GM21717 (cell line): ENCODE measurements around the gene WNK1.

Source experiments
- ATAC-seq: cut with Tn5 transposase; IDR thresholded peaks from one replicate; pipeline ENCODE4 v1.9.1; 2021; ENCODE audit warnings: mild to moderate bottlenecking, moderate library complexity; ENCODE audit not compliant: unreplicated experiment

The WNK1 gene

GRCh38 chr12:851343-851742 is 99.0 kb downstream of the WNK1 start:
- no peak for ATAC-seq

- no peak for ATAC-seq
Measured at GRCh38 chr12:851913-852312, 99.5 kb downstream of the WNK1 start.

- no peak for ATAC-seq
Measured at GRCh38 chr12:852864-853263, 100.5 kb downstream of the WNK1 start.

DNA sequence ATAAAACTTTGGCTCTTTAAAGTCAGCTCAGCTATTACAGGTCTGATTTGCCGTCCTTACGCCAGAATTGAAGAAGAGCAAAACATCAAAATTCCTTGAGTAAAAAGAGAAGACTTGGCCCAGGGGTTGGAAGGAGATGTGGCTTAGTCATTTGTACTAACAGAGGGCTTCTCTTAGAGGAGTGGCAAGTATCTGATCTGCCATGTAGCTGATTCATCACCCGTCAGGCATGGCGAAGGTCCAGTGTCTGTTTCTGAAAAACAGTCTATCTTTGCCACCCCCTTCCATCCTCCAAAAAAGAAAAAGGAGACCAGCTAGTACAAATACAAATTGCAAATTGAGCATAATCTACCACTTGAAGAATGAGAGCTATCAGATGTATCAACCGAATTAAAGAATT is 105.2 kb downstream of the WNK1 start:
- no peak for ATAC-seq

DNA sequence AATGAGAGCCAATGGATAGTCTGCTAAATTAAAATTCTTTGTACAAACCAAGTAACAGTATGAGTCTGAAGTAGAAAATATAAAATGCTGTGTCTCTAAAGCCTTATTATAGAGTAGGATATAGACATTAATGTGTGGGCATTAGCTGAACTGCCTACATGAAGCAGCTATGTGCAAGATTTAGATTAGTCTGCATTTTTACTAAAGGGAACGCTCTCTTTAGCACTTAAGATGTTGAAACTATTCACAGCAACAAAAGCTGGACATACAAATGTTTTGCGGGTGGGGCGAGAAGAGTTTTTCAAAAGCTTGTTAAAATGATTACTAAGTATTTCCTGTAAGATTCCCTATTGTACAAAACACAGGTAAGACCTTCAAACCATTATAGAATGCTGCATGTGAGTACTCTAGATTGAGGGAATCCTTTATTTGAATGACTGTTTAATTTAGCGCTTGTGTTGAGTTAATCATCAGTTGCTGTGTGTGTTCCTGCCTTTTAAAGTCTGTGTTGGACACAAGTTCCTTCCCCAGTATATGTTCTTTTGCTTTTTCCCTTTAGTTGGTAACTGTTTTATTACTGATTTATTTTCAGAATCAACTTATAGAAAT is 110.0 kb downstream of the WNK1 start:
- ATAC-seq = no peak

DNA sequence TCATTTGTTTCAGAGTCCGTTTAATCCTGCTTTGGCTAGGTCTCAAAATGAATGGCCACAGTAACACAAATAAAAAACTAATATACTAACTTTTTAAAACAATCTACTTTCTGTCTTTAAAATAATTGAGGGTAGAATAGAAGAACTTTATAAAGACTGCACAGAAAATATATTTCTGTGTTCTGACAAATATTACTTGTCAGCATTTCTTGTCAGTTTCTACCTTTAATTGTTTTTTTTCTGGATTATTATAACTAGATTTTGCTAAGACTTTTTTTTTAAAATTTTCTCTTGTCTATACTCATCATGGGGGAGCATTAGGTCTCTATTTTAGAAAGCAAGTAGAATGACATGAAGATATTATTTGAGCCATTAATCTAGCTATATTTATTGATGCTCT is 110.9 kb downstream of the WNK1 start:
- no peak for ATAC-seq

- no peak for ATAC-seq
Measured at GRCh38 chr12:865614-866013, 113.2 kb downstream of the WNK1 start.

DNA sequence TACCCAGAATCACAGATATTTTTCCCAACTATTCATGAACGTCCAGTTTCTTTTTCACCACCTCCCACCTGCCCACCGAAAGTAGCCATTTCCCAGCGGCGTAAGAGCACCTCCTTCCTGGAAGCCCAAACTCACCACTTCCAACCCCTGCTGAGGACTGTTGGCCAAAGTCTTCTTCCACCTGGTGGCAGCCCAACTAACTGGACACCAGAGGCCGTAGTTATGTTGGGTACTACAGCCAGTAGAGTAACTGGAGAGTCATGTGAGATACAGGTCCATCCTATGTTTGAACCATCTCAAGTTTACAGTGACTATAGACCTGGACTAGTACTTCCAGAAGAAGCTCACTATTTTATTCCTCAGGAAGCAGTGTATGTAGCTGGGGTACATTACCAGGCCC is 115.5 kb downstream of the WNK1 start:
- no peak for ATAC-seq

GRCh38 chr12:868722-869121 is 116.3 kb downstream of the WNK1 start:
- no peak for ATAC-seq

- ATAC-seq = no peak
Measured at GRCh38 chr12:870378-870777, 118.0 kb downstream of the WNK1 start.

GRCh38 chr12:873954-874353 is 121.6 kb downstream of the WNK1 start:
- ATAC-seq = no peak

- no peak for ATAC-seq
Measured at GRCh38 chr12:879641-880040, 127.3 kb downstream of the WNK1 start.

- ATAC-seq = no peak
Measured at GRCh38 chr12:880656-881055, 128.3 kb downstream of the WNK1 start.

DNA sequence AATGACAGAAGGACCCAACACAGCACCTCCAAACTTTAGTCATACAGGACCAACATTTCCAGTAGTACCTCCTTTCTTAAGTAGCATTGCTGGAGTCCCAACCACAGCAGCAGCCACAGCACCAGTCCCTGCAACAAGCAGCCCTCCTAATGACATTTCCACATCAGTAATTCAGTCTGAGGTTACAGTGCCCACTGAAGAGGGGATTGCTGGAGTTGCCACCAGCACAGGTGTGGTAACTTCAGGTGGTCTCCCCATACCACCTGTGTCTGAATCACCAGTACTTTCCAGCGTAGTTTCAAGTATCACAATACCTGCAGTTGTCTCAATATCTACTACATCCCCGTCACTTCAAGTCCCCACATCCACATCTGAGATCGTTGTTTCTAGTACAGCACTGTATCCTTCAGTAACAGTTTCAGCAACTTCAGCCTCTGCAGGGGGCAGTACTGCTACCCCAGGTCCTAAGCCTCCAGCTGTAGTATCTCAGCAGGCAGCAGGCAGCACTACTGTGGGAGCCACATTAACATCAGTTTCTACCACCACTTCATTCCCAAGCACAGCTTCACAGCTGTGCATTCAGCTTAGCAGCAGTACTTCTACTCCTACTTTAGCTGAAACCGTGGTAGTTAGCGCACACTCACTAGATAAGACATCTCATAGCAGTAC is 132.5 kb downstream of the WNK1 start:
- no peak for ATAC-seq

DNA sequence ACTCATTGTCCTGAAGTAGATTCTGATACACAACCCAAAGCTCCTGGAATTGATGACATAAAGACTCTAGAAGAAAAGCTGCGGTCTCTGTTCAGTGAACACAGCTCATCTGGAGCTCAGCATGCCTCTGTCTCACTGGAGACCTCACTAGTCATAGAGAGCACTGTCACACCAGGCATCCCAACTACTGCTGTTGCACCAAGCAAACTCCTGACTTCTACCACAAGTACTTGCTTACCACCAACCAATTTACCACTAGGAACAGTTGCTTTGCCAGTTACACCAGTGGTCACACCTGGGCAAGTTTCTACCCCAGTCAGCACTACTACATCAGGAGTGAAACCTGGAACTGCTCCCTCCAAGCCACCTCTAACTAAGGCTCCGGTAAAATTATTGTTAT is 133.3 kb downstream of the WNK1 start:
- no peak for ATAC-seq

DNA sequence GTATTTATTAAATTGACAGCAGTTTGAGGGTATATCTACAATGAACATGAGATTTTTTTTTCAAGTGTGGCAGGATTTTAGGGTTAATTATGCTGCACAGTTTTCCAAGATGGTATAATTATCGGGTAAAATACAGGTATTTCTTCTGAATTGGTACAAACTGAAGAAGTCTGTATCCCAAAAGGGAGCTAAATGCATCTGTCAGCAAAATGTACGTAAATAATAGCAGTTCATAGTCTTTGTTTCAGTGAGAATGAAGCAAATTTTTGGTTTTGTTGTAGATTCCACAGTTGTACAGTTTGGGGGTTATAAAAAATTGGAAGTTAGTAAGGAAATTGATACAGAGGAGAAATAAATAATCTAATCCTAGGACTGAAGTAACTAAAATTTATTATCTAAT is 133.8 kb downstream of the WNK1 start:
- no peak for ATAC-seq

DNA sequence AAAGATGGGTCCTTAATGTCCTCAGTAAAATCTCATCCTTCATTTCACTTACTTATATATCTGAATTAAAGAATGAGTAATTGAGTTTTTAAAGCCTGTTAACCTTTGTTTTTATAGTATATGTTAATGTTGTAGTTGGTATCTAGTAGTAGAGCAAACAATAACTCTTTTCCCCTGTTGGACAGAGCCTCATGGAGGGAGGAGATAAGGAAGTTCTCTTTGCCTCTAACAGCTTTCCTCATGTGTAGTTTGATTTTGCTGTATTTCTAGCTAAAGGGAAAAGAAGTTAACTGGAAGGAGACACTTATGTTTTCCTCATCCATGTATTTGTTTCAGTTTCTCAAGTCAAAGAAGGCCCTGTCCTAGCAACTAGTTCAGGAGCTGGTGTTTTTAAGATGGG is 141.8 kb downstream of the WNK1 start:
- ATAC-seq = no peak

GRCh38 chr12:896031-896430 is 143.7 kb downstream of the WNK1 start:
- no peak for ATAC-seq

GRCh38 chr12:897386-897785 is 145.0 kb downstream of the WNK1 start:
- no peak for ATAC-seq

GRCh38 chr12:902581-902980 is 150.2 kb downstream of the WNK1 start:
- no peak for ATAC-seq

DNA sequence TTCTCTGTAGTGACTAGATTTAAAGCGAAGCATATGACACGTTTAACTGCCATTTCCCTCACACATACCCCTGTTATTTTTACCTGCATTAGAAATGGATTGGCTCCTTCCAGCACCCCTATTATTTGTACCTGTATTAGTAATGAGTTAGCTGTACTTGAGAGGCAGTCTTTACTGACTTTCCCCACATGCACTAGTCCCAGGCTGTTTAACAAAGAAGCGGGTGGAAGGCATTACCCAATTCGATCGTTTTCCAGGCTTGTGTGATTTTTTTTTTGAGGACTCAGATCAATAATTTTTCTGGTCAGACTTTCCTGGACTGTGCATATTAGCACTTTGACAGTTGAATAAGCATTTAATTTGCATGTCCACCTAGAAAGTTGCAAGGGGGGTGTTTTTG is 150.7 kb downstream of the WNK1 start:
- no peak for ATAC-seq

- no peak for ATAC-seq
Measured at GRCh38 chr12:904010-904414, 151.6 kb downstream of the WNK1 start.
